WTC11 (cell line): Measurements from ENCODE around the gene SRD5A1. TPM values are rescaled to one million over a fixed set of nuclear protein-coding genes. Genes with fewer than 3 reads are reported as not detected.

Experiments
- ATAC-seq: fragments of 200-7000 bp; cut with Tn5 transposase; 2 replicates; pipeline ENCODE4 v1.10.0; 2021; ENCODE audit warnings: mild to moderate bottlenecking, moderate library complexity
- CTCF ChIA-PET: fragments of 300-600 bp; sonication (Branson Sonifier 250); formaldehyde crosslinking; loops from one replicate; lab custom pipeline; 2021; ENCODE audit warnings: antibody characterized with exemption; lab: Charles Lee
- POLR2A ChIA-PET: fragments of 350-600 bp; sonication (Branson Sonifier 250); formaldehyde crosslinking; loops from one replicate; lab custom pipeline; 2021; ENCODE audit warnings: antibody characterized with exemption; lab: Charles Lee
- DNase-seq: peaks from one replicate; pipeline ENCODE4 v3.0.0; 2021; ENCODE audit warnings: low spot score
- H3K27ac Mint-ChIP-seq: 2 replicates; pipeline ENCODE4 v1.8.0; 2021; ENCODE audit warnings: mixed read lengths
- H3K27me3 Mint-ChIP-seq: 2 replicates; pipeline ENCODE4 v1.8.0; 2021; ENCODE audit warnings: low read depth, mild to moderate bottlenecking, moderate library complexity, mixed read lengths
- H3K36me3 Mint-ChIP-seq: 2 replicates; pipeline ENCODE4 v1.8.0; 2021; ENCODE audit warnings: mixed read lengths
- H3K4me1 Mint-ChIP-seq: 2 replicates; pipeline ENCODE4 v1.8.0; 2022; ENCODE audit warnings: mixed read lengths
- H3K4me3 Mint-ChIP-seq: 2 replicates; pipeline ENCODE4 v1.8.0; 2021; ENCODE audit warnings: mild to moderate bottlenecking, moderate library complexity, mixed read lengths
- H3K9me3 Mint-ChIP-seq: 2 replicates; pipeline ENCODE4 v1.8.0; 2021; ENCODE audit warnings: mixed read lengths
- CREM ChIP-seq: sonication (generic); formaldehyde crosslinking; IDR thresholded peaks from 2 replicates; pipeline ENCODE4 v1.8.1; 2022; ENCODE audit warnings: mild to moderate bottlenecking, missing genetic modification reagents, moderate library complexity
- FOXJ3 ChIP-seq: sonication (generic); formaldehyde crosslinking; IDR thresholded peaks from 2 replicates; pipeline ENCODE4 v1.9.0; 2021; ENCODE audit warnings: missing genetic modification reagents, mild to moderate bottlenecking, borderline replicate concordance
- FOXP1 ChIP-seq: sonication (generic); formaldehyde crosslinking; IDR thresholded peaks from 2 replicates; pipeline ENCODE4 v1.8.0; 2022; ENCODE audit warnings: missing genetic modification reagents, mild to moderate bottlenecking, moderate library complexity, borderline replicate concordance
- HMGA2 ChIP-seq: fragments of 250-450 bp; sonication (Bioruptor Pico); IDR thresholded peaks from 2 replicates; pipeline ENCODE4 v1.4.0; 2021; ENCODE audit warnings: mild to moderate bottlenecking, moderate library complexity
- NFATC4 ChIP-seq: fragments of 250-450 bp; sonication (Bioruptor Pico); IDR thresholded peaks from 2 replicates; pipeline ENCODE4 v1.9.0; 2021; ENCODE audit warnings: mild to moderate bottlenecking
- OVOL2 ChIP-seq: fragments of 250-450 bp; sonication (Bioruptor Pico); IDR thresholded peaks from 2 replicates; pipeline ENCODE4 v1.9.0; 2021; ENCODE audit warnings: mild to moderate bottlenecking, borderline replicate concordance
- PRRX2 ChIP-seq: fragments of 250-450 bp; sonication (Bioruptor Pico); IDR thresholded peaks from 2 replicates; pipeline ENCODE4 v1.8.0; 2021; ENCODE audit warnings: mild to moderate bottlenecking
- RORB ChIP-seq: fragments of 250-450 bp; sonication (Bioruptor Pico); IDR thresholded peaks from 2 replicates; pipeline ENCODE4 v1.9.0; 2021; ENCODE audit warnings: mild to moderate bottlenecking
- SMAD3 ChIP-seq: sonication (generic); formaldehyde crosslinking; IDR thresholded peaks from 2 replicates; pipeline ENCODE4 v1.8.0; 2022; ENCODE audit warnings: missing genetic modification reagents, mild to moderate bottlenecking, borderline replicate concordance
- SMAD4 ChIP-seq: sonication (generic); formaldehyde crosslinking; IDR thresholded peaks from 2 replicates; pipeline ENCODE4 v1.8.0; 2022; ENCODE audit warnings: mild to moderate bottlenecking, missing genetic modification reagents
- ZNF138 ChIP-seq: sonication (generic); formaldehyde crosslinking; conservative IDR thresholded peaks from 2 replicates; pipeline ENCODE4 v1.8.1; 2022; ENCODE audit warnings: mild to moderate bottlenecking, moderate library complexity, missing genetic modification reagents
- ZNF532 ChIP-seq: fragments of 250-450 bp; sonication (Bioruptor Pico); IDR thresholded peaks from 2 replicates; pipeline ENCODE4 v1.9.0; 2021; ENCODE audit warnings: mild to moderate bottlenecking, borderline replicate concordance
- ZSCAN18 ChIP-seq: fragments of 250-450 bp; sonication (Bioruptor Pico); IDR thresholded peaks from 2 replicates; pipeline ENCODE4 v2.1.2; 2022; ENCODE audit warnings: mild to moderate bottlenecking, moderate library complexity
- total RNA-seq: library from RNA; stranded (reverse); gene quantifications from 3 replicates; pipeline ENCODE4 v1.2.3, GENCODE V29; 2021
- TF ChIP-seq, protein P1 (sequence below): sonication (generic); formaldehyde crosslinking; IDR thresholded peaks from 2 replicates; pipeline ENCODE4 v1.8.1; 2022; ENCODE audit warnings: missing genetic modification reagents, borderline replicate concordance
- TF ChIP-seq, protein P2 (sequence below): fragments of 250-450 bp; sonication (Bioruptor Pico); IDR thresholded peaks from 2 replicates; pipeline ENCODE4 v1.9.0; 2021; ENCODE audit warnings: mild to moderate bottlenecking

Gene SRD5A1
- total RNA-seq, 1 experiment from 2014 or later, result 36.9 TPM

DNA sequence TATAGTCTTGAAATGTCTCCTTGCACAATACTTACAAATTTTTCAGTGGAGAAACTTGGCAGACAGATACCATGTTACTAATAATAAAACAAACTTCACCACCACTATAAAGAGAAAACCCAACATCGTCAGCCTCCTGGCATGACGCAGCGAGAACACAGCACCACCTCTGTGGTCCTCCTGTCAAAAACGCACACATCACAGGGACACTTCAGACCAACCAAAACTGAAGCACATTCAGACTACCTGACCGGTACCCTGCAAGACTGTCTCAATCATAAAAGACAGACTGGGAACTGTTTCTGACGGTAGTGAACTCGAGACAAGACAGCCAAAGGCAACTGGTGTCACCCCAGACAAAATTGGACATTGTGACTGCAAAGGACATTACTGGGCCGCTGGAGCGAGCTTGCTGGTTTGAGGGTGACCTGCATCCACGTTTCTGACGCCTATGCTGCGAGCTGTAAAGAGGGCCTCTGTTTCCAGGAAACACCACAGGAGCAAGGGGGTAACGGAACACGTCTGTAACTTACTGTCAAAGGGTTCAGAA lies 34.8 kb upstream of the SRD5A1 start:
- ChIA-PET POLR2A (no interaction called here), CTCF (no interaction called here)
- no peak for DNase-seq
- no peak for ATAC-seq
- H3K4me3 Mint-ChIP-seq, result no peak overlapping the region
- no peaks in the 10 kb centered on the region for H3K27me3 Mint-ChIP-seq
- peaks cover 59% of the 10 kb centered on the region for H3K36me3 Mint-ChIP-seq
- TF ChIP-seq PRRX2, result no peak
- H3K4me1 Mint-ChIP-seq, result no peaks in the 10 kb centered on the region; the same call in 1 of the 2 replicates
- H3K27ac Mint-ChIP-seq, result no peak overlapping the region
- no peaks in the 10 kb centered on the region for H3K9me3 Mint-ChIP-seq

DNA sequence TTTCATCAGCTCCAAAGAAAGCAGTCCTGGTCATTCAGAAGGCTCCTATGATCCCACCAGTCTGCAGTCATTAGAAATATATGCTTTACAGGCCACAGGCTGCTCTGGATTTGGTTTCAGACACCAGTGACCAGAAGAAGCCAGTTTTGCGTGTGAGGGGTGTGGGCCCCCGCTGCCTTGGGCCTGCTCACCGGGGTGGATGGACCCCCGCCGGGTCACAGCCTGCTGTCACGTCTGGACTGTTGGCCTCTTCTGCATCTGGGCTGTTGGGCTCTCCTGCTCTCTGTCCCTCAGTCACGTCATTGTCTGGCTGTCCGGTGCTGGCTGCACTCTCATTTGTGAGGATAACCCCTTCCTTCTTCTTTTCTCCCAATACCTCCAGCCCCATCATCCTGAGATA lies 33.5 kb upstream of the SRD5A1 start:
- CTCF ChIA-PET, result no interaction called here

More for the DNA sequence above, 33.5 kb upstream of the SRD5A1 start:
- TF ChIP-seq, protein P1, sequence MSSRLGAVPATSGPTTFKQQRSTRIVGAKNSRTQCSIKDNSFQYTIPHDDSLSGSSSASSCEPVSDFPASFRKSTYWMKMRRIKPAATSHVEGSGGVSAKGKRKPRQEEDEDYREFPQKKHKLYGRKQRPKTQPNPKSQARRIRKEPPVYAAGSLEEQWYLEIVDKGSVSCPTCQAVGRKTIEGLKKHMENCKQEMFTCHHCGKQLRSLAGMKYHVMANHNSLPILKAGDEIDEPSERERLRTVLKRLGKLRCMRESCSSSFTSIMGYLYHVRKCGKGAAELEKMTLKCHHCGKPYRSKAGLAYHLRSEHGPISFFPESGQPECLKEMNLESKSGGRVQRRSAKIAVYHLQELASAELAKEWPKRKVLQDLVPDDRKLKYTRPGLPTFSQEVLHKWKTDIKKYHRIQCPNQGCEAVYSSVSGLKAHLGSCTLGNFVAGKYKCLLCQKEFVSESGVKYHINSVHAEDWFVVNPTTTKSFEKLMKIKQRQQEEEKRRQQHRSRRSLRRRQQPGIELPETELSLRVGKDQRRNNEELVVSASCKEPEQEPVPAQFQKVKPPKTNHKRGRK, result no peak
- TF ChIP-seq FOXJ3 (no peak), HMGA2 (no peak), SMAD4 (CRISPR knock-in tag) (no peak), SMAD3 (CRISPR knock-in tag) (no peak), RORB (no peak), OVOL2 (no peak), FOXP1 (CRISPR knock-in tag) (no peak), CREM (CRISPR knock-in tag) (no peak), PRRX2 (no peak), NFATC4 (no peak), ZNF138 (CRISPR knock-in tag) (no peak), ZSCAN18 (CRISPR knock-in tag) (no peak), ZNF532 (CRISPR knock-in tag) (no peak)
- TF ChIP-seq, protein P2, sequence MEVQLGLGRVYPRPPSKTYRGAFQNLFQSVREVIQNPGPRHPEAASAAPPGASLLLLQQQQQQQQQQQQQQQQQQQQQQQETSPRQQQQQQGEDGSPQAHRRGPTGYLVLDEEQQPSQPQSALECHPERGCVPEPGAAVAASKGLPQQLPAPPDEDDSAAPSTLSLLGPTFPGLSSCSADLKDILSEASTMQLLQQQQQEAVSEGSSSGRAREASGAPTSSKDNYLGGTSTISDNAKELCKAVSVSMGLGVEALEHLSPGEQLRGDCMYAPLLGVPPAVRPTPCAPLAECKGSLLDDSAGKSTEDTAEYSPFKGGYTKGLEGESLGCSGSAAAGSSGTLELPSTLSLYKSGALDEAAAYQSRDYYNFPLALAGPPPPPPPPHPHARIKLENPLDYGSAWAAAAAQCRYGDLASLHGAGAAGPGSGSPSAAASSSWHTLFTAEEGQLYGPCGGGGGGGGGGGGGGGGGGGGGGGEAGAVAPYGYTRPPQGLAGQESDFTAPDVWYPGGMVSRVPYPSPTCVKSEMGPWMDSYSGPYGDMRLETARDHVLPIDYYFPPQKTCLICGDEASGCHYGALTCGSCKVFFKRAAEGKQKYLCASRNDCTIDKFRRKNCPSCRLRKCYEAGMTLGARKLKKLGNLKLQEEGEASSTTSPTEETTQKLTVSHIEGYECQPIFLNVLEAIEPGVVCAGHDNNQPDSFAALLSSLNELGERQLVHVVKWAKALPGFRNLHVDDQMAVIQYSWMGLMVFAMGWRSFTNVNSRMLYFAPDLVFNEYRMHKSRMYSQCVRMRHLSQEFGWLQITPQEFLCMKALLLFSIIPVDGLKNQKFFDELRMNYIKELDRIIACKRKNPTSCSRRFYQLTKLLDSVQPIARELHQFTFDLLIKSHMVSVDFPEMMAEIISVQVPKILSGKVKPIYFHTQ (CRISPR knock-in tag), result no peak
- H3K27me3 Mint-ChIP-seq, result no peaks in the 10 kb centered on the region
- DNase-seq (no peak), ATAC-seq (no peak)
- no peaks in the 10 kb centered on the region for H3K9me3 Mint-ChIP-seq
- POLR2A ChIA-PET, result no interaction called here
- H3K27ac Mint-ChIP-seq, result no peak overlapping the region
- no peak overlapping the region for H3K4me3 Mint-ChIP-seq
- H3K4me1 Mint-ChIP-seq, result no peaks in the 10 kb centered on the region; the same call in 1 of the 2 replicates
- H3K36me3 Mint-ChIP-seq, result peaks cover 73% of the 10 kb centered on the region
